Upper lobe of left lung (tissue), 6 donors: ENCODE data around the gene WAPL. TPM values are rescaled to one million over a fixed set of nuclear protein-coding genes. Genes with fewer than 3 reads are reported as not detected.

Source experiments
- ATAC-seq, 2 donors: fragments of 200-7000 bp; cut with Tn5 transposase; one replicate each; pipeline ENCODE4 v1.9.1; 2022; ENCODE audit warnings: mild to moderate bottlenecking in 2 of 2, moderate library complexity in 2 of 2; ENCODE audit not compliant: low FRiP score in 2 of 2
- DNase-seq, 2 donors: peaks; one replicate each; pipeline ENCODE4 v3.0.0-alpha.2; 2019 to 2020
- H3K27ac ChIP-seq, 4 donors: fragments of 200-600 bp; sonication (generic); one replicate each; pipeline ENCODE4 v1.5.1; 2016 to 2019
- H3K27me3 ChIP-seq, 4 donors: fragments of 200-600 bp; sonication (generic); one replicate each; pipeline ENCODE4 v1.5.1; 2017 to 2019
- H3K36me3 ChIP-seq, 4 donors: fragments of 200-600 bp; sonication (generic); one replicate each; pipeline ENCODE4 v1.5.1; 2016 to 2019
- H3K4me1 ChIP-seq, 4 donors: fragments of 200-600 bp; sonication (generic); one replicate each; pipeline ENCODE4 v1.5.1; 2018 to 2019
- H3K4me3 ChIP-seq, 4 donors: fragments of 200-600 bp; sonication (generic); one replicate each; pipeline ENCODE4 v1.5.1; 2017 to 2019; ENCODE audit warnings: mild to moderate bottlenecking in 2 of 4, moderate library complexity in 1 of 4
- H3K9me3 ChIP-seq, 4 donors: fragments of 200-600 bp; sonication (generic); one replicate each; pipeline ENCODE4 v1.5.1; 2018 to 2019
- CTCF ChIP-seq, 6 experiments: fragments of 450-650 bp in 4 of 6; fragments of 200-600 bp in 2 of 6; sonication (generic) in 2 of 6; IDR thresholded peaks; one replicate each; pipeline ENCODE4 v1.5.1; 2016 to 2019; ENCODE audit warnings: antibody characterized with exemption in 6 of 6
- EP300 ChIP-seq, 4 donors: sonication (generic); formaldehyde crosslinking; IDR thresholded peaks; one replicate each; pipeline ENCODE4 v1.5.1; 2017; ENCODE audit warnings: antibody characterized with exemption in 4 of 4, control low read depth in 2 of 4
- POLR2A ChIP-seq, 4 donors: fragments of 450-650 bp; IDR thresholded peaks; one replicate each; pipeline ENCODE4 v1.5.1; 2016 to 2017; ENCODE audit warnings: antibody characterized with exemption in 4 of 4, mild to moderate bottlenecking in 2 of 4
- POLR2AphosphoS5 ChIP-seq, 2 donors: sonication (generic); formaldehyde crosslinking; IDR thresholded peaks; one replicate each; pipeline ENCODE4 v1.5.1; 2017; ENCODE audit warnings: antibody characterized with exemption in 2 of 2
- WGBS, 2 donors: methylation state at CpG; one replicate each; pipeline ENCODE4 v1.1.5; 2017 to 2018; 5-methylcytosine and 5-hydroxymethylcytosine counted together
- total RNA-seq, 6 donors: library from RNA; depleted of rRNA in 4 of 6; stranded (reverse); fragments of >200 nt in 4 of 6; gene quantifications; one replicate each; pipeline versions ENCODE4 v1.1.0 to v1.2.1, GENCODE V29; 2016 to 2021
- donor health status: DM: no; HTN: no; CAD: no; lungs with moderate emphysema.
- donor health status: DM: no; HTN: yes; CAD: no; lungs with severe emphysema.

WAPL gene
- total RNA-seq, 6 donors from 2014 or later, result 24.5 to 55.2 (median 38.1) TPM

- H3K9me3 ChIP-seq, result no peaks in the 10 kb centered on the region
- TF ChIP-seq EP300 (IDR thresholded peaks at IDR 0.05), result no peak
- no peak for TF ChIP-seq CTCF (IDR thresholded peaks at IDR 0.05)
- TF ChIP-seq POLR2A (IDR thresholded peaks at IDR 0.05), result no peak
- no peak for TF ChIP-seq POLR2AphosphoS5 (IDR thresholded peaks at IDR 0.05)
- no peaks in the 10 kb centered on the region for H3K27me3 ChIP-seq
- ATAC-seq (no peak), DNase-seq (no peak)
- no peak overlapping the region for H3K4me3 ChIP-seq
- no peak overlapping the region for H3K27ac ChIP-seq
- no peaks in the 10 kb centered on the region for H3K4me1 ChIP-seq
- H3K36me3 ChIP-seq, result peaks cover 0 to 62% (median 20%) of the 10 kb centered on the region in 4 donors
- WGBS, 2 donors, result 72 to 81% methylated on average over 1 of the region's 1 CpG
These were observed 39.8 kb downstream of the WAPL start for GRCh38 chr10:86481761-86482160.

DNA sequence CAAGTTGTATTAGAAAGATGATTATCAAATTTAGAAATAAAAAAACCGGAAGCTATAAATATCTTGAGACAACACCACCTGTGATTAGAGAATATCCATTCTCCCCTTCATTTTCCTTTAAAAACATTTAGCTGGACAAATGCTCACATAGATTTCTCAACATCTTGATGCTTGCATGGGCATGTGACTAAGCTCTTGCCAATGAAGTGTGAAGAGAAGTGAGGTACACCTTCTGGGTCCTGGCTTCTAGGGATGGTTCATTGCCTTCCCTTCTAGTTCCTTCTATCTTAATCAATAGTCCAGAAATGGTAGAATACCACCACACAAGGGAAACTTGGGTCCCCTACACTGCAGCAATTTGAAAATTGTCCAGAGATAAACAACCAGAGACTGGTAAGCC is 41.0 kb downstream of the WAPL start:
- whole genome bisulfite sequencing, 2 donors, result 86 to 94% methylated on average over 1 of the region's 1 CpG
- Histone ChIP-seq H3K36me3 (peaks cover 0 to 57% (median 23%) of the 10 kb centered on the region in 4 donors), H3K27me3 (no peaks in the 10 kb centered on the region), H3K27ac (no peak overlapping the region), H3K9me3 (no peaks in the 10 kb centered on the region), H3K4me3 (no peak overlapping the region), H3K4me1 (no peaks in the 10 kb centered on the region)
- no peak for ATAC-seq
- no peak for TF ChIP-seq POLR2A (IDR thresholded peaks at IDR 0.05)
- TF ChIP-seq POLR2AphosphoS5 (IDR thresholded peaks at IDR 0.05), result no peak
- no peak for TF ChIP-seq CTCF (IDR thresholded peaks at IDR 0.05)
- TF ChIP-seq EP300 (IDR thresholded peaks at IDR 0.05), result no peak
- no peak for DNase-seq

GRCh38 chr10:86472061-86472460 is 49.5 kb downstream of the WAPL start:
- WGBS, 2 donors, result 68 to 82% methylated on average over 3 of the region's 3 CpGs
- TF ChIP-seq POLR2AphosphoS5 (IDR thresholded peaks at IDR 0.05) (no peak), POLR2A (IDR thresholded peaks at IDR 0.05) (no peak), EP300 (IDR thresholded peaks at IDR 0.05) (no peak)
- Histone ChIP-seq H3K27me3 (no peaks in the 10 kb centered on the region), H3K36me3 (peaks cover under 1 to 78% (median 22%) of the 10 kb centered on the region in 4 donors), H3K9me3 (no peaks in the 10 kb centered on the region), H3K4me3 (no peak overlapping the region), H3K4me1 (no peaks in the 10 kb centered on the region), H3K27ac (no peak overlapping the region)
- DNase-seq, result no peak
- no peak for ATAC-seq

- Histone ChIP-seq H3K4me1 (no peaks in the 10 kb centered on the region), H3K4me3 (no peak overlapping the region), H3K36me3 (peaks cover 17 to 85% (median 47%) of the 10 kb centered on the region in 4 donors), H3K27ac (no peak overlapping the region), H3K9me3 (no peaks in the 10 kb centered on the region), H3K27me3 (no peaks in the 10 kb centered on the region)
- ATAC-seq (no peak), DNase-seq (no peak)
- TF ChIP-seq CTCF (IDR thresholded peaks at IDR 0.05) (no peak), POLR2A (IDR thresholded peaks at IDR 0.05) (no peak), EP300 (IDR thresholded peaks at IDR 0.05) (no peak), POLR2AphosphoS5 (IDR thresholded peaks at IDR 0.05) (no peak)
- 95 to 98% methylated on average over 10 of the region's 10 CpGs for WGBS, 2 donors
These were observed 59.4 kb downstream of the WAPL start for GRCh38 chr10:86461963-86462804.

- H3K36me3 ChIP-seq, result peaks cover 14 to 82% (median 29%) of the 10 kb centered on the region in 4 donors
- no peaks in the 10 kb centered on the region for H3K27me3 ChIP-seq
- TF ChIP-seq POLR2A (IDR thresholded peaks at IDR 0.05) (no peak), CTCF (IDR thresholded peaks at IDR 0.05) (no peak), EP300 (IDR thresholded peaks at IDR 0.05) (no peak), POLR2AphosphoS5 (IDR thresholded peaks at IDR 0.05) (no peak)
- DNase-seq (no peak), ATAC-seq (no peak)
- WGBS, 2 donors, result 96 to 99% methylated on average over 4 of the region's 4 CpGs
- H3K4me1 ChIP-seq, result peaks cover 0 to 14% (median 6%) of the 10 kb centered on the region in 4 donors
- H3K4me3 ChIP-seq, result no peak overlapping the region
- H3K27ac ChIP-seq, result no peak overlapping the region
- no peaks in the 10 kb centered on the region for H3K9me3 ChIP-seq
These were observed 70.0 kb downstream of the WAPL start for GRCh38 chr10:86451604-86451960.
